Stimulated activated CD8-positive, alpha-beta memory T cell treated with anti-CD3 and anti-CD28 coated beads, Interleukin-15, amount 100 ng/mL, for 24 hours (primary cell): Measurements from ENCODE around the gene ZNF764.
"Not testable (repeated sequence)": the region's sequence is repeated elsewhere in the genome, so short reads cannot be mapped to it uniquely, and the experiment has no call there.

ENCODE experiments used
- DNase-seq: peaks from one replicate; pipeline ENCODE4 v3.0.0-alpha.2; 2020; ENCODE audit warnings: low read depth

Gene ZNF764

GRCh38 chr16:30557957-30558788 is at the start of gene ZNF764:
Gene ZNF764 (minus strand): TSS chr16:30558374. CDS start chr16:30558182, 192 bp downstream.
- peak; percentile 74 for DNase-seq

GRCh38 chr16:30606004-30606403 is 47.8 kb upstream of the ZNF764 start:
- DNase-seq = no peak

DNA sequence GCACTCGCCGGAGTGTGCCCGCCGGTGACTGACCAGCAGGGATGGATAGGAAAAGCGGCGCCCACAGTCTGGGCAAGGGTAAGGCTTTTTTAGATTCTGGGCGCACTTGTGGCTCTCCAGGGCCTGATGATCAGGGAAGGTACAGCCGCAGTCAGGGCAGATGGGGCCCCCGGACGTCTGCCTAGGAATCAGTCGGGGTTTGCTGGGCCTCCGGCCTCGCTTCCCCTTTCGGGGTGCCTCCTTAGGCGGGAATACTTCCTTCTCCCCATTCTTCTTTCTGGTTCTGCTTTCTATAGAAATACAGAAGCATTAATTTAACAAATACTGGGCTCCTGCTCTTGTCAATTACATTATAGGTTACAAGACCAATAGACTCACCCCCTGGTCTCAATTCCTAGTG is 47.0 kb upstream of the ZNF764 start:
- no peak for DNase-seq

DNA sequence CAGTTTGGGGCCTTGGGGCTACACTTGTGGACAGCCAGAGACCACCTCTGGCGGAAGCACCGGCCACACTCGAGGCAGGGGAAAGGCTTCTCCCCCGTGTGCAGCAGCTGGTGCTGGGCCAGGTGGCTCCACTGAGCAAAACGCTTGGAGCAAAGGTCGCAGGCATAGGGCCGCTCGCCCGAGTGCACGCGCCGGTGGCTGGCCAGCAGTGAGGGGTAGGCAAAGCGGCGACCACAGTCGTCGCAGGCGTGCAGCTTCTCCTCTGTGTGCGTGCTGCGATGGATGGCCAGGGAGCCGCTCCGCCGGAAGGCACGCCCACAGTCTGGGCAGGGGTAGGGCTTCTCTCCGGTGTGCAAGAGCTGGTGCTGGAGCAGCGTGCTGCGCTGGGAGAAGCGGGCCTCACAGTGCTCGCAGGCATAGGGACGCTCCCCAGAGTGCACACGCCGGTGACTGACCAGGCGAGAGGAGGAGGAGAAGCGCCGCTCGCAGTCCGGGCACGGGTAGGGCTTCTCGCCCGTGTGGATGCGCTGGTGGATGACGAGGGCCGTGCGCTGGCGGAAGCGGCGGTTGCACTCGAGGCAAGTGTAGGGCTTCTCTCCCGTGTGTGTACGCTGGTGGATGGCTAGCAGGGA is 46.3 kb upstream of the ZNF764 start:
- no peak for DNase-seq

DNA sequence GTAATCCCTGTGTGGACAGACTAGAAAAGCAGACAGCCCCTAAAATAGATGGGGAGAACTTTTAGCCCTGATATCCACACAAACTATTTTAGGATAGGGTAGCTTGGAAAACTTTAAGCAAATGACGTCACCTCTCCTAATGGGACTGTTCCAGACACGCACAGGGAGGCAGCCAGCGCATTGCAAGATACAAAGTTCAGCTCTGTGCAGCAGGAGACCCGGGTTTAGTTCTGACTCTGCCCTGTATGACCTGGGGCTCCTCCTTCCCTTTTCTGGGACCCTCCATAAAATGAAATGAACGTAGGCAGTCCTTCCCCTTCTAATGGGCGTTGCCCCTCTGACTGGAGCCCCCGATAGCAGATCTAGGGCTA is 45.8 kb upstream of the ZNF764 start:
- no peak for DNase-seq

DNA sequence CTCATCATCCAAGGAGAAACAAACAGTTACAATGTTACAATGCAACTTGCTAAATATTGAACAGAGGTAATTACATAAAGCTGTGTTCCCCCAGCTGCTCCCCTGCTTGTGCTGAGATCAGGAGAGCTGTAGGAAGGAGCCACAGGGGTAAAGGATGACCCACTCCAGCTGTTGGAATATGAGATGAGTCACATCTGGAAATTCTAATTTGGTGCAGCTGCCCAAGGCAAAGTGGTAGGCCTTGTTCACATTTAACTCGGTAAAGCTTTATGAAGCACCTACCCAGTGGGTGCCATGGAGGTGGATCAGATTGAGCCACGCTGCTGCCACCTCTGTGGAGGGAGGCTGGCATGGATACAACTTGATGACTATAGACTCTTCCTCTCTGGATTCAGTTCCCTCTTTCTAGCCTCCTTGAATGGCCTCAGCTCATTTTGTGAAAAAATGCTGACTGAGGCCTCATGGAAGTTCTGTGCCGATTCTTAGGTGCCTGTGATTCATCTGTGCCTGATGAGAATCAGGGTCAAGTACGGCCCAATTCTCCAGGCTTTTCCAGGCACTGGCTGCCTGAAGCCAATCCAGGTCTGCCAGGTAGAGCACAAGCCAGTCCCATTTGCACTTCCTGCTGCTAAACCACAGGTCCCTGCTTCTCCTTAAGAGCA is 44.6 kb upstream of the ZNF764 start:
- no peak for DNase-seq

- DNase-seq = no peak
These were observed 43.8 kb upstream of the ZNF764 start for GRCh38 chr16:30601966-30602365.

GRCh38 chr16:30600929-30601328 is 42.8 kb upstream of the ZNF764 start:
- DNase-seq = no peak

GRCh38 chr16:30600215-30600614 is 42.0 kb upstream of the ZNF764 start:
- DNase-seq = no peak

DNA sequence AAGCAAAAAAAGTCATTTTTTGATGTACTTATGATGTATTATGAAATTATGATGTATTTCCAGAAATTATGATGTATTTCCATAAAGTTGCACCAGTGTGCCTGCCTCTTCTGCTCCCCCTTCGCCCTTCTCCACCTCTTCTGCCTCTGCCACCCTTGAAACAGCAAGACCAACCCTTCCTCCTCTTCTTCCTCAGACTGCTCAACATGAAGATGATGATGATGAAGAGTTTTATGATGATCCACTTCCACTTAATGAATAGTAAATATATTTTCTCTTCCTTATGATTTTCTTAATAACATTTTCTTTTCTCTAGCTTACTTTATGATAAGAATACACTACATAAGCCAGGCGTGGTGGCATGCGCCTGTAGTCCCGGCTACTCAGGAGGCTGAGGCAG is 34.7 kb upstream of the ZNF764 start:
- DNase-seq = no peak

- not testable (repeated sequence) for DNase-seq
These were observed 32.7 kb upstream of the ZNF764 start for GRCh38 chr16:30590869-30591268.

- not testable (repeated sequence) for DNase-seq
These were observed 31.4 kb upstream of the ZNF764 start for GRCh38 chr16:30589582-30589981.

- no peak for DNase-seq
These were observed 30.5 kb upstream of the ZNF764 start for GRCh38 chr16:30588651-30589050.

DNA sequence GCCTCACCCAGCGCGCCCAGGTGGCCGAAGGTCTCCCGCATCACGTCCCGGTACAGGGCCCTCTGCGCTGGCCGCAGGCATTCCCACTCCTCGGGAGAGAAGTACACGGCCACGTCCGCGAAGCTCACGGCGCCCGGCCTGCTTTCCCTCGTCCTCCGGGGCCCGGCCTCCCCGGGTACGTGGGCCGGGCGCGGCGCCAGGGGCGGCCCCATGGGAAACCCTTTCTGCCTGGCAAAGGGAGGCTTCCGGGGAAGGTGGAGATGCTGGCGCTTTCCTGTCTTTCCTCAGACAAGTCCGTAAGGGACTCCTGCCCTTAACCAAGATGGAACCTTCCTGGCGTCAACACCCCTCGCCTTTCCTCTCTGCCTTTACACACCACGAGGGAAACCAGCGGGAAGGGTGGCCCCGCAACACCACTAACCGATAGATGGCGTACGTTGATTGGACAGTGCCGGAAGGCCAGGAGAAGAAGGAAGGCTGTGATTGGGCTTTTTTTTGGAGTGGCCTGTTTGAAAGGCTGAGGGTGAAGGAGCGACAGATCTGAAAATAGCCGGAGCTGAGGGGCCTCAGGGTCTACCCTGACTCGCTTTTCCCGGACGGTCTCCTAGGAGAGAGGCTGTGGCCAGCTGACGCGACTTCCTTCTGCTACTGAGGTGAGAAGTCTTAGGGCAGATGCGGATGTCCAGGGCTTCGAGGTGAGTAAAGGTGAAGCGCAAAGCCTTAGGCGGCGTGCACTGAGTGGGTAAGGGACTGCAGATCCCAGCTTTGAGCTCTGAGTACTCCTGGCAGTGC is 27.4 kb upstream of the ZNF764 start, which contains the start of gene ZNF785:
TSS of gene ZNF785 (minus strand) at position 298 of the 792 bp plus-strand sequence. CDS start at position 212, 86 bp downstream.
- peak; percentile 59 for DNase-seq

DNA sequence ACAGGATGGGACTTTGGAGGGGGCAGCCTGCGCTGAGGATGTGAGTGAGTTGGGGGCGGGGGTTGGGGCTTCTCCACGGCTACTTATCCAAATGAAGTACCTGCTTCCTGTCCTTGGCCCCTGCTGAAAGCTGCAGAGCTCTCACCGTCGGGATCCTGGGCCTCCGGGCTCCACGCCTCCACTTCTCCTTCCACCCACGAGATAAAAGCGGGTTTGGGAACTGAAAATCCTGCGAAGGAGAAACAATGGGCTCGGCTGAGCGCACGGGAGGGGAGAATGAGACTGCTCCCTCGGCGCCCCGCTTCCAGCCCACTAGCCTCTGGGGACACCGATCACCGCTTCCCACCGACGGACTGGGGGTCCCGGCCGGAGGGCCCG is 26.8 kb upstream of the ZNF764 start:
- DNase-seq = no peak

- no peak for DNase-seq
These were observed 24.6 kb upstream of the ZNF764 start for GRCh38 chr16:30582611-30583340.

GRCh38 chr16:30581457-30581856 is 23.3 kb upstream of the ZNF764 start:
- DNase-seq = no peak

- DNase-seq = no peak
These were observed 16.5 kb upstream of the ZNF764 start for GRCh38 chr16:30574678-30575077.

GRCh38 chr16:30571445-30572322 is 13.5 kb upstream of the ZNF764 start, which contains the start of gene ZNF688:
Gene ZNF688 (minus strand): TSS chr16:30571714. CDS start chr16:30571629, 85 bp downstream.
- peak; percentile 76 for DNase-seq
